LNCAP (cell line): ENCODE results near the gene PNLDC1.

Experiments
- TF ChIP-seq, protein P1 (sequence below): fragments of 450-650 bp; IDR thresholded peaks from 2 replicates; pipeline ENCODE4 v1.5.1; 2017; ENCODE audit warnings: mild to moderate bottlenecking

The PNLDC1 gene

DNA sequence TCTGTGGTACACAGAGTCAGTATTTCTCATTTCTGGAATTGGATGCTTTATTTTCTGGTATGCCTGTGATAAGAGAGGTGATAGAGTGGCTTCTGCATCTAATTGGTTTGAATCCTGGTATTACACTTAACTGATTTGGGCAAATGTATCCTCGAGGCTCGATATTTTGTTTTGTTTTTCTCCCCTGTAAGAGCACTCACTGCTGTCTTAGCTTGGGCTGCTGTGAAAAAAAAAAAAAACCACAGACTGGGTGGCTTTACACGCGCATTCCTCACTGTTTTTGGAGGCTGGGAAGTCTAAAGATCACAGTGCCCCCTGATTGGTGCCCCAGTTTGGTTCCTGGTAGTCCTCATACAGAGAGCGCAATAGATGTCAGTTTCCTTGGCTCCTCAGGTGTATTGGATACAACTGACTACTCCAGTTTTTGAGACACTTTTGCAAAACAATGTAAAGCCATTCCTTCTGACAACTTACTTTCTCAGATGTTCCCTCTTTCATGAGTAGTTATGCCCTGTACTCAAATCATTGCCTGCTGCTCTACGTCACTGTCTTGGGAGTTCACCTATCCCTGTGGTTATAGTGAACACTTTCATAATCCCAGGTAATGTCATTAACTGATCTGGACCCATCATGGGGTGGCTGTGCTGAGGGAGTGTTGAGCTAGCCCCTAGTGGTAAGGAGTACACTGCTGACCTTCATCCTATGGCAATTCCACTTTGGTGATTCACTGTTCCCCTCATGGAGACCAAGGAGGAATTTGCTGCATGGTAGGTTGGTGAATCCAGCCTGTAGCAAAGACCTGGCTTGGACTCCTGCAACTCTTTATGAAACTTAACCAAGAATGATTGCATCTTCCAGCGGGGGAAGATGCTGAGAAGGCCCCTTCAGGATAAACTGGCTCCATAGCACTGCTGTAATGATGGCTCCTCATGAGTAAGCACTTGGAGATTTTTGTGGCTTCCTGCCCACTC is 41.8 kb upstream of the PNLDC1 start:
- TF ChIP-seq, protein P1, sequence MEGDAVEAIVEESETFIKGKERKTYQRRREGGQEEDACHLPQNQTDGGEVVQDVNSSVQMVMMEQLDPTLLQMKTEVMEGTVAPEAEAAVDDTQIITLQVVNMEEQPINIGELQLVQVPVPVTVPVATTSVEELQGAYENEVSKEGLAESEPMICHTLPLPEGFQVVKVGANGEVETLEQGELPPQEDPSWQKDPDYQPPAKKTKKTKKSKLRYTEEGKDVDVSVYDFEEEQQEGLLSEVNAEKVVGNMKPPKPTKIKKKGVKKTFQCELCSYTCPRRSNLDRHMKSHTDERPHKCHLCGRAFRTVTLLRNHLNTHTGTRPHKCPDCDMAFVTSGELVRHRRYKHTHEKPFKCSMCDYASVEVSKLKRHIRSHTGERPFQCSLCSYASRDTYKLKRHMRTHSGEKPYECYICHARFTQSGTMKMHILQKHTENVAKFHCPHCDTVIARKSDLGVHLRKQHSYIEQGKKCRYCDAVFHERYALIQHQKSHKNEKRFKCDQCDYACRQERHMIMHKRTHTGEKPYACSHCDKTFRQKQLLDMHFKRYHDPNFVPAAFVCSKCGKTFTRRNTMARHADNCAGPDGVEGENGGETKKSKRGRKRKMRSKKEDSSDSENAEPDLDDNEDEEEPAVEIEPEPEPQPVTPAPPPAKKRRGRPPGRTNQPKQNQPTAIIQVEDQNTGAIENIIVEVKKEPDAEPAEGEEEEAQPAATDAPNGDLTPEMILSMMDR, result no peak

DNA sequence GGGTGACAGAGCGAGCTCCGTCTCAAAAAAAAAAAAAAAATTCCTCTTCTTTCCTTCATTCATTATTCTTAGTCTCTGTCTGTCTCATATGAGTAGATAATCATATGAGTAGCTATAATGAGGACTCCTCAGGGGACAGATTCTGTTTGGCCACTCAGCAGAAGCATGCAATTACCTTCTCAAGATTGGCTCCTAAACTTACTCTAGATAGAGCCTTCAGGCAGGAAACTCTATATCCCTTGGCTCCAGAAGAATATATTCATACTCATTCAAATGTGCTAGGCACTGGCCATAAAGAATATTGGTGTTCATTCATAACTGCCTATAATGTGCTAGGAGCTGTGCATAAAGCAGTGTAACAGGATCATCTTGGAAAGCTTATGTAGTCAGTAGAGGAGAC is 40.4 kb upstream of the PNLDC1 start:
- TF ChIP-seq, protein P1, result no peak

DNA sequence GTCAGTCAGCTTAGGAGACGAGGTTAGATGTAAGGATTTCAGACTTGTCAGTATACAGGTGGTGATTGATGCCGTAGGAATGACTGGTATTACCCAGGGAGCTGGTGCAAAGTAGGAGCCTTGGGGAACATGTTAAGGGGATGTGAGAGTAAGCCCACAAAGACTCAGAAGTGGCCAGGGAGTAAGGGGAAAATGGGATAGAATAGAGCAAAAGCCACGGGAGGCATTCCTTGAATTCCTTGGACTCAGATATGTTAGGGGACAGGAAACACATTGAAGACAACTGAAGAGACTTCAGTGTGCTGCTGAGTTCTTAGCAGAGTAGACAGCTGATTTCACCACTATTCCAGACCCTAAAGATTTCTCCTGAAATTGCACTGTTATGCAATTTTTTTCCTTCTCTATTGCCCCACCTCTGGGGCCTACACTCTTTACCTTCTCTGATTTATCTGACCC is 39.4 kb upstream of the PNLDC1 start:
- TF ChIP-seq, protein P1, result no peak

DNA sequence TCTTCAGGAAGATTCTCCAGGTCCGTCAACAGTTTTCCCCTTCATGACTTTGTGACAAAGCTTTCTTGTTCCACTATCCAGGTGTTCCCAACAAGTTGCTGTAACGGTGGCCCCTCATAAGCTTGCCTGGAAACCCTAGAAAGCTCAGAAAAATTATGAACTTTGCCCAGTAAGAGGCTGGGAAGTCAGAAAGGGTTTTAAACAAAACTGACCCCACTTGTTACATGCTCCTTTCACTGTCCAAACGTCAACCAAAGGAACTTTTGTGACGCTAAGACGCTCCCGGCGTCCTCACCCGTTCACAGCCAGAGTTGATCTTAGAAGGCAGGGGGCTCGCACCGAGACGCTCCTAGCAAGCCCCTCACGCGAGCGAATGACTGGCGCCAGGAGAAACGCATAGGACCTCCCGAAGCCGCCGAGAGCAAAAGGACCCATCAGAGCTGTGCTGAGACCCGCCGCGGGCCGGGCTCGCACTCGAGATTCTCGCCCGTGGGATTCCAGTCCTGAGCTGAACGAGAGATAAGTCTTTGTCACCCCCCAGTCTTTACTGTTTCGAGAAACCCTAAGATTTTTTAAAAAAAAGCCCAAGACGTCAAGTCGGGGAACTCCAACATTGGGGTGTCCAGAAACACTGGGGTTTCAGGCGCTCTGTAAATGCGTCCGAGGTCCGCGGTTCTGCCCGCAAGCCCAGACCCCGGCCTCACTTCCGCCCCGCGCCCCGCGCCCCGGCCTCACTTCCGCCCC is 38.8 kb upstream of the PNLDC1 start:
- TF ChIP-seq, protein P1, result no peak

DNA sequence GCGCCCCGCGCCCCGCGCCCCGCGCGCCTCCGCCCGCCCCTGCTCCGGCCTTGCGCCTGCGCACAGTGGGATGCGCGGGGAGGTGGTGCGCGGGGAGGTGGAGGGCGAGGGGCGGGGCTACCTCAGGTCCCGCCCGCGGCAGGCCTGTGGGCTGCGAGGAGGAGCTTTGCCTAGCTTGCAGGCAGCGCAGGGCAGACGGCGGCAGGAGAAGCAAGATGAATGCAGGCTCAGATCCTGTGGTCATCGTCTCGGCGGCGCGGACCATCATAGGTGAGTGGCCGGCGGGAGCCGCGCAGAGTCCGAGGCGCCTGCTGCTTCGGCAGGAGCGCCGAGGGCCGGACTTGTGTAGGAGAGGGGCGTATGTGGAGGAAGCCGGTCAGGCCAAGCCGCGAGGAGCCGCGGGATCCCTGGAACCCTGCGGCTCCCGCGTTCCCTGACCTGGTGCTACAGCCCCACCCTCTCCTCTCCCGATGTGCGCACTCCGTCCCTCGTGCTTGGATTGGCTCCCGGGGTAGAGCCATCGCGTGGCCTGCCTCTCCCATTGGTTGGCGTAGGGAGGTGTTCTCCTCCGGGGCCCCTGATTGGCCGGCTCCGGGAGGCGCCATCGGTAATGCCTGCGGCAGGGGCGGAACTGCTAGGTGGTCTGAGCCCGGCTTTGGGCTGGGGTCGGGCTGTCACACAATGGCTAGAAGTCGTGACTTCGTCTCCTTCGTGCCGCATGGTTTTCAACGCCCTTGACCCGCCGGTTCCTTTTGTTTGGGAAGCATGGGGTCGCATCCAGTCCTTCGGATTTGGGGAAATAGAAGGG is 38.0 kb upstream of the PNLDC1 start, which contains the start of gene ACAT2:
Gene ACAT2, plus strand, starts transcription at position 173 of the 808 bp plus-strand sequence. Its CDS starts 43 bp downstream, at position 216.
- TF ChIP-seq, protein P1, result no peak

DNA sequence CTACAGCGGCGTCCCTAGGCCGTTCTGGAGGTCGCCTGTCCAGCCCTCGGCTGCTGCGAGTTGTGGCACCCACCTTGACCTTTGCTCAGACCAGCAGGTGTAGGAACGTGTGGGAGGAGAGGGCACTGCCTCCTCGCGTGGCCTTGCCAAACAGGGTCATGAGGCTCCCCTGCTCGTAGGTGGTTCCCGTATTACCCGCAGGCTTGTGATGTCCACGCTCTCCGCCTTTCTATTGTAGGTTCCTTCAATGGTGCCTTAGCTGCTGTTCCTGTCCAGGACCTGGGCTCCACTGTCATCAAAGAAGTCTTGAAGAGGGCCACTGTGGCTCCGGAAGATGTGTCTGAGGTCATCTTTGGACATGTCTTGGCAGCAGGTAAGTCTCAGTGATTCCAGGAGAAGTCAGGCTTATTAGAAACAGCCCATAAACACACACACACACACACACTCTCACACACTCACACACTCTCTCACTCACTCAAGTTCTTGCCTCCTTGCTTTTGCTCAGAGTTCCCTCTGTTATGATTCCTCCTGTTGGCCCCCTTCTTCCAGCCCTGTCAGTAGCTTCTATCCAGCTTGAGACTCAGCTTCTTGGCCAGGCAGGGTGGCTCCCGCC is 37.3 kb upstream of the PNLDC1 start:
- TF ChIP-seq, protein P1, result no peak
